HEK293 (cell line): ENCODE results near the gene SPECC1.

Experiments used
- CTCF ChIA-PET: fragments of 350-600 bp; formaldehyde crosslinking; extraction: SDS; loops from one replicate; lab custom pipeline; 2021; ENCODE audit warnings: antibody characterized with exemption; lab: Yijun Ruan, JAX
- POLR2A ChIA-PET: fragments of 300-600 bp; formaldehyde crosslinking; extraction: SDS; loops from one replicate; lab custom pipeline; 2020; ENCODE audit warnings: antibody characterized with exemption, inconsistent platforms; lab: Yijun Ruan, JAX
- H3K27ac ChIP-seq: fragments of 200-500 bp; sonication (Bioruptor generic); 2 replicates; pipeline ENCODE4 v1.5.1; 2014; ENCODE audit warnings: low read depth, low read length, control low read depth, inconsistent platforms; ENCODE audit errors: extremely low read depth
- H3K36me3 ChIP-seq, 2 experiments: fragments of 200-500 bp in 1 of 2; sonication (Bioruptor generic) in 1 of 2; 1 replicate in 1 of 2; 2 replicates in 1 of 2; pipeline ENCODE4 v1.5.1; 2014 to 2017; ENCODE audit warnings: inconsistent platforms in 2 of 2, low read length in 2 of 2; ENCODE audit not compliant: control insufficient read depth in 2 of 2, insufficient read depth in 1 of 2
- H3K4me1 ChIP-seq: fragments of 200-500 bp; sonication (Bioruptor generic); 2 replicates; pipeline ENCODE4 v1.5.1; 2014; ENCODE audit warnings: mild to moderate bottlenecking, low read length, inconsistent platforms; ENCODE audit not compliant: control insufficient read depth, insufficient read depth
- H3K4me3 ChIP-seq: 2 replicates; pipeline ENCODE4 v1.5.1; 2011; ENCODE audit warnings: low read depth, mild to moderate bottlenecking, control low read depth, low read length, moderate library complexity
- H3K9me3 ChIP-seq: fragments of 200-500 bp; sonication (Bioruptor generic); 2 replicates; pipeline ENCODE4 v1.5.1; 2014; ENCODE audit warnings: low read depth, low read length, inconsistent platforms; ENCODE audit not compliant: control insufficient read depth, insufficient read depth
- GLIS1 ChIP-seq: fragments of 450-650 bp; formaldehyde crosslinking; IDR thresholded peaks from 2 replicates; pipeline ENCODE4 v1.5.1; 2016; ENCODE audit warnings: missing biosample characterization, missing genetic modification characterization
- KLF8 ChIP-seq: fragments of 450-650 bp; formaldehyde crosslinking; IDR thresholded peaks from 2 replicates; pipeline ENCODE4 v1.5.1; 2016; ENCODE audit warnings: missing biosample characterization, missing genetic modification characterization
- MYNN ChIP-seq: fragments of 450-650 bp; formaldehyde crosslinking; IDR thresholded peaks from 2 replicates; pipeline ENCODE4 v1.5.1; 2016; ENCODE audit warnings: missing biosample characterization, missing genetic modification characterization, borderline replicate concordance
- SETDB1 ChIP-seq: IDR thresholded peaks from one replicate; pipeline ENCODE4 v1.6.1; 2017; ENCODE audit warnings: mild to moderate bottlenecking, low read length, moderate library complexity, mixed read lengths; ENCODE audit not compliant: insufficient read length
- ZBTB21 ChIP-seq: fragments of 450-650 bp; formaldehyde crosslinking; IDR thresholded peaks from 2 replicates; pipeline ENCODE4 v1.5.1; 2017; ENCODE audit warnings: missing biosample characterization, missing genetic modification characterization
- ZNF19 ChIP-seq: fragments of 450-650 bp; formaldehyde crosslinking; IDR thresholded peaks from 2 replicates; pipeline ENCODE4; 2016; ENCODE audit warnings: missing biosample characterization, missing genetic modification characterization, low read depth
- ZNF248 ChIP-seq: fragments of 450-650 bp; formaldehyde crosslinking; IDR thresholded peaks from 2 replicates; pipeline ENCODE4 v1.5.1; 2017; ENCODE audit warnings: missing biosample characterization, missing genetic modification characterization
- ZNF266 ChIP-seq: fragments of 450-650 bp; formaldehyde crosslinking; IDR thresholded peaks from 2 replicates; pipeline ENCODE4 v1.5.1; 2016; ENCODE audit warnings: missing biosample characterization, missing genetic modification characterization, low read depth
- TF ChIP-seq, protein P1 (sequence below): fragments of 450-650 bp; formaldehyde crosslinking; conservative IDR thresholded peaks from 2 replicates; pipeline ENCODE4 v1.5.1; 2016; ENCODE audit warnings: low read depth, missing biosample characterization, missing genetic modification characterization
- TF ChIP-seq, protein P2 (sequence below): fragments of 450-650 bp; formaldehyde crosslinking; optimal IDR thresholded peaks from 2 replicates; pipeline ENCODE3; 2016; ENCODE audit warnings: missing biosample characterization, mild to moderate bottlenecking, missing genetic modification characterization
- TF ChIP-seq, protein P3 (sequence below): fragments of 450-650 bp; formaldehyde crosslinking; IDR thresholded peaks from 2 replicates; pipeline ENCODE4 v1.5.1; 2016; ENCODE audit warnings: missing biosample characterization, missing genetic modification characterization
- TF ChIP-seq, protein P4 (sequence below): fragments of 450-650 bp; formaldehyde crosslinking; IDR thresholded peaks from 2 replicates; pipeline ENCODE4 v1.5.1; 2016; ENCODE audit warnings: missing biosample characterization, missing genetic modification characterization

SPECC1 gene

DNA sequence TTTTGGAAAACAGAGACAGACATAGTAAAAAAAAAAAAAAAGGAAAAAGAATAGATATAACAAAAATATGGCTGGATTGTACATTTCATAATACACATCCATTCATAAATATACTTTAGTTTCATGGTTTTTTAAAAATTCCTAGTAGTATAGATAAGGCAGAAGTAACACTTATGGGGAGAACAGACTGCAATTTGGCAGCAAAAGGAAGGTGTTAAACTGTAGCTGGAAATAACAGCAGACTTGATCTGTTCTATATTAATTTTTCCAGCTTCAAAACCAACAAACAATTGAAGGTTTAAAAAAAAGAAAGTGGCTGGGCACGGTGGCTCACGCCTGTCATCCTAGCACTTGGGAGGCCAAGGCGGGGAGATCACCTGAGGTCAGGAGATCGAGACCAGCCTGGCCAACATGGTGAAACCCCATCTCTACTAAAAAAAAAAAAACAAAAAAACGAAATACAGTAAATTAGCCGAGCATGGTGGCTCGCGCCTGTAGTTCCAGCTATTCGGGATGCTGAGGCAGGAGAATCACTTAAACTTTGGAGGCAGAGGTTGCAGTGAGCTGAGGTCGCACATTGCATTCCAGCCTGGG lies 191.8 kb downstream of the SPECC1 start (continued):
- TF ChIP-seq, protein P1, sequence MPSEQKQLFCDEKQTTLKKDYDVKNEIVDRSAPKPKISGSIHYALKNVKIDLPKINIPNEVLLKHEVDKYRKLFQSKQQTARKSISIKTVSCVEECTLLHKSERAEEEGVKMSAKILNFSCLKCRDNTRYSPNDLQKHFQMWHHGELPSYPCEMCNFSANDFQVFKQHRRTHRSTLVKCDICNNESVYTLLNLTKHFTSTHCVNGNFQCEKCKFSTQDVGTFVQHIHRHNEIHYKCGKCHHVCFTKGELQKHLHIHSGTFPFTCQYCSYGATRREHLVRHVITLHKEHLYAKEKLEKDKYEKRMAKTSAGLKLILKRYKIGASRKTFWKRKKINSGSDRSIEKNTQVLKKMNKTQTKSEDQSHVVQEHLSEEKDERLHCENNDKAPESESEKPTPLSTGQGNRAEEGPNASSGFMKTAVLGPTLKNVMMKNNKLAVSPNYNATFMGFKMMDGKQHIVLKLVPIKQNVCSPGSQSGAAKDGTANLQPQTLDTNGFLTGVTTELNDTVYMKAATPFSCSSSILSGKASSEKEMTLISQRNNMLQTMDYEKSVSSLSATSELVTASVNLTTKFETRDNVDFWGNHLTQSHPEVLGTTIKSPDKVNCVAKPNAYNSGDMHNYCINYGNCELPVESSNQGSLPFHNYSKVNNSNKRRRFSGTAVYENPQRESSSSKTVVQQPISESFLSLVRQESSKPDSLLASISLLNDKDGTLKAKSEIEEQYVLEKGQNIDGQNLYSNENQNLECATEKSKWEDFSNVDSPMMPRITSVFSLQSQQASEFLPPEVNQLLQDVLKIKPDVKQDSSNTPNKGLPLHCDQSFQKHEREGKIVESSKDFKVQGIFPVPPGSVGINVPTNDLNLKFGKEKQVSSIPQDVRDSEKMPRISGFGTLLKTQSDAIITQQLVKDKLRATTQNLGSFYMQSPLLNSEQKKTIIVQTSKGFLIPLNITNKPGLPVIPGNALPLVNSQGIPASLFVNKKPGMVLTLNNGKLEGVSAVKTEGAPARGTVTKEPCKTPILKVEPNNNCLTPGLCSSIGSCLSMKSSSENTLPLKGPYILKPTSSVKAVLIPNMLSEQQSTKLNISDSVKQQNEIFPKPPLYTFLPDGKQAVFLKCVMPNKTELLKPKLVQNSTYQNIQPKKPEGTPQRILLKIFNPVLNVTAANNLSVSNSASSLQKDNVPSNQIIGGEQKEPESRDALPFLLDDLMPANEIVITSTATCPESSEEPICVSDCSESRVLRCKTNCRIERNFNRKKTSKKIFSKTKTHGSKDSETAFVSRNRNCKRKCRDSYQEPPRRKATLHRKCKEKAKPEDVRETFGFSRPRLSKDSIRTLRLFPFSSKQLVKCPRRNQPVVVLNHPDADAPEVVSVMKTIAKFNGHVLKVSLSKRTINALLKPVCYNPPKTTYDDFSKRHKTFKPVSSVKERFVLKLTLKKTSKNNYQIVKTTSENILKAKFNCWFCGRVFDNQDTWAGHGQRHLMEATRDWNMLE (tag by site-specific recombination): no peak
- TF ChIP-seq ZNF266 (tag by site-specific recombination) (no peak), MYNN (tag by site-specific recombination) (no peak), ZBTB21 (tag by site-specific recombination) (no peak), SETDB1 (no peak), ZNF248 (tag by site-specific recombination) (no peak), ZNF19 (tag by site-specific recombination) (no peak), KLF8 (tag by site-specific recombination) (no peak)
- TF ChIP-seq, protein P2, sequence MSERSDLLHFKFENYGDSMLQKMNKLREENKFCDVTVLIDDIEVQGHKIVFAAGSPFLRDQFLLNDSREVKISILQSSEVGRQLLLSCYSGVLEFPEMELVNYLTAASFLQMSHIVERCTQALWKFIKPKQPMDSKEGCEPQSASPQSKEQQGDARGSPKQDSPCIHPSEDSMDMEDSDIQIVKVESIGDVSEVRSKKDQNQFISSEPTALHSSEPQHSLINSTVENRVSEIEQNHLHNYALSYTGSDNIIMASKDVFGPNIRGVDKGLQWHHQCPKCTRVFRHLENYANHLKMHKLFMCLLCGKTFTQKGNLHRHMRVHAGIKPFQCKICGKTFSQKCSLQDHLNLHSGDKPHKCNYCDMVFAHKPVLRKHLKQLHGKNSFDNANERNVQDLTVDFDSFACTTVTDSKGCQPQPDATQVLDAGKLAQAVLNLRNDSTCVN (tag by site-specific recombination): no peak
- TF ChIP-seq, protein P3, sequence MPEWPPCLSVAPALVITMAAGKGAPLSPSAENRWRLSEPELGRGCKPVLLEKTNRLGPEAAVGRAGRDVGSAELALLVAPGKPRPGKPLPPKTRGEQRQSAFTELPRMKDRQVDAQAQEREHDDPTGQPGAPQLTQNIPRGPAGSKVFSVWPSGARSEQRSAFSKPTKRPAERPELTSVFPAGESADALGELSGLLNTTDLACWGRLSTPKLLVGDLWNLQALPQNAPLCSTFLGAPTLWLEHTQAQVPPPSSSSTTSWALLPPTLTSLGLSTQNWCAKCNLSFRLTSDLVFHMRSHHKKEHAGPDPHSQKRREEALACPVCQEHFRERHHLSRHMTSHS (tag by site-specific recombination): no peak
- TF ChIP-seq, protein P4, sequence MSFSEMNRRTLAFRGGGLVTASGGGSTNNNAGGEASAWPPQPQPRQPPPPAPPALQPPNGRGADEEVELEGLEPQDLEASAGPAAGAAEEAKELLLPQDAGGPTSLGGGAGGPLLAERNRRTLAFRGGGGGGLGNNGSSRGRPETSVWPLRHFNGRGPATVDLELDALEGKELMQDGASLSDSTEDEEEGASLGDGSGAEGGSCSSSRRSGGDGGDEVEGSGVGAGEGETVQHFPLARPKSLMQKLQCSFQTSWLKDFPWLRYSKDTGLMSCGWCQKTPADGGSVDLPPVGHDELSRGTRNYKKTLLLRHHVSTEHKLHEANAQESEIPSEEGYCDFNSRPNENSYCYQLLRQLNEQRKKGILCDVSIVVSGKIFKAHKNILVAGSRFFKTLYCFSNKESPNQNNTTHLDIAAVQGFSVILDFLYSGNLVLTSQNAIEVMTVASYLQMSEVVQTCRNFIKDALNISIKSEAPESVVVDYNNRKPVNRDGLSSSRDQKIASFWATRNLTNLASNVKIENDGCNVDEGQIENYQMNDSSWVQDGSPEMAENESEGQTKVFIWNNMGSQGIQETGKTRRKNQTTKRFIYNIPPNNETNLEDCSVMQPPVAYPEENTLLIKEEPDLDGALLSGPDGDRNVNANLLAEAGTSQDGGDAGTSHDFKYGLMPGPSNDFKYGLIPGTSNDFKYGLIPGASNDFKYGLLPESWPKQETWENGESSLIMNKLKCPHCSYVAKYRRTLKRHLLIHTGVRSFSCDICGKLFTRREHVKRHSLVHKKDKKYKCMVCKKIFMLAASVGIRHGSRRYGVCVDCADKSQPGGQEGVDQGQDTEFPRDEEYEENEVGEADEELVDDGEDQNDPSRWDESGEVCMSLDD (tag by site-specific recombination): no peak

DNA sequence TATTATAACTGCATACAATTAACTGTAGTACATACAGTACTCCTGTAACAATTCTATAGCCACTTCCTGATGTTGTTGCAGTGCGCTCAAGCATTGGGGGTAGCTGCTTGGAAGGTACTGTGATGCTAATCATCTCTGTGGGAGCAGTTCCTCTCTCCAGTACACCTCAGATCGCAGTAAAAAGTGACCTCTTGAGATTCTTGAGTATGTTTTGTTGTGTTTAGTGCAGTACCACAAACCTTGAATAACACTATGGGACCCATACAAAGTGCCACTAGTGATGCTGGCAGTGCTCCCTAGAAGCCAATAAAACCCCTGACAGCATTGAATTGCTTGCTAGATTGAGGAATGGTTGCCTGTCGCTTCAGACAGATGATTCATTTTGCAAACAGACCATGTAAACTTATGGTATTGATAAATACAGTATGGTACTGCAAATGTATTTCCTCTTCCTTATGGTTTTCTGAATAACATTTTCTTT lies 193.0 kb downstream of the SPECC1 start:
- Histone ChIP-seq H3K9me3 (no peaks in the 10 kb centered on the region), H3K27ac (no peak overlapping the region), H3K36me3 (peaks cover 0 to 10% of the 10 kb centered on the region in 2 experiments; a peak in 1 of 3 replicates), H3K4me1 (peaks cover 9% of the 10 kb centered on the region; the same call in 1 of the 2 replicates), H3K4me3 (no peak overlapping the region)
- TF ChIP-seq GLIS1 (tag by site-specific recombination) (peak; percentile 58; the same call in 1 of the 2 replicates), MYNN (tag by site-specific recombination) (no peak)
- POLR2A ChIA-PET: no interaction called here
- CTCF ChIA-PET: interaction anchor here (0.6 kb wide), 2 partner anchors 20 to 24 kb away, joined by 3 read pairs; no protein-coding TSS in a partner anchor
